ENCODE measurements around the gene CD55. TPM values are rescaled to one million over a fixed set of nuclear protein-coding genes. Genes with fewer than 3 reads are reported as not detected.

CD55 gene
- polyA plus RNA-seq, 1 donor from 2014 or later = 1.4 TPM

DNA sequence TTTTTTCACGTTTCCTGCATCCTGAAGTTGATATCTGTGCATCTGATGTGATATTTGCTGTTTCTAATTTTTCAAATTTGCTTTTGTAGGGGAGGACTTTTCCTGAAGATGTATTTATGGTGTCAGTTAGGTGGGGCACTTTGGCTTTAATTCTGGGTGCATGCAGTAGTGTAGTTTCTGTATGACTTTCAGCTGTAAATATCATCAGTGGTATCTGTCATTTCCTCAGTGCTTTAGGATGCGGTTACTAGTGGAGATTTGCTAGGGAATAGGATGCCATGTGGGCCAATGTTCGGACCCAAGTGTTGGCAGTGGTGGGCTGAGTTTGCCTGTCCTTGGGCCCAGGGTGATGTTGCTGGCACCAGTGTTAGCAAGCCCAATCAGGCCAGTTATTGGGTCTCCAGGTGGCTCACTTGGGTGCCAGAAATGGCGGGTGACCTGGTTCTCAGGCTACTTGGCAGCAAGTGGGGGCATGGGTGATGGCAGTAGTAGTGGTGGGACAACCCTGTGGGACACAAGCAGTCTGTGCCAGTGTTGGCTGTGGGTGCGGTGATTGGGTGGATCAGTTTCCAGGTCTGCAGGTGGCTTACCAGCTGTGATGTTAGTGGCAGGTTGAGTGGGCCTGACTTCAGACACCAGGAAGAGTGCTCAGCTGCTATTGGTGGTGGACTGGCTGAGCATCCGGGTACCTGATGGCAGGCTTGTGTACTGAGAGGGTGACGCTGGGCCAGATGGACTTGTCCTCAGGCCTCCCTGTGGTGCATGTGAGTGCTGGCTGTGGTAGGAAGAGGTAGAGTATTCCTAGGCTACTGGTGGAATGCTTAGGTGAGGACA lies 24.4 kb downstream of the CD55 start:
- Histone ChIP-seq H2AFZ (ENCODE audit: low read depth, low read length) (no peak overlapping the region), H3K27ac (ENCODE audit: low read length) (no peak overlapping the region), H3K9me2 (ENCODE audit: insufficient read depth, low read length) (no peaks in the 10 kb centered on the region), H3F3A (ENCODE audit: insufficient read depth, low read length, poor library complexity, severe bottlenecking) (no peaks in the 10 kb centered on the region), H3K79me2 (replicated peaks; ENCODE audit: insufficient read depth, low read length) (no peaks in the 10 kb centered on the region), H3K27me3 (ENCODE audit: insufficient read depth, low read depth, low read length) (no peaks in the 10 kb centered on the region), H3K9ac (ENCODE audit: low read length) (no peak overlapping the region), H3K36me3 (ENCODE audit: insufficient read depth, low read length) (no peaks in the 10 kb centered on the region), H3K4me2 (ENCODE audit: low read length) (no peak overlapping the region), H3K9me3 (ENCODE audit: low read length) (no peaks in the 10 kb centered on the region), H4K20me1 (ENCODE audit: insufficient read depth) (no peaks in the 10 kb centered on the region), H3K4me3 (ENCODE audit: low read length) (no peak overlapping the region)
- TF ChIP-seq MXI1 (conservative IDR thresholded peaks at IDR 0.05; ENCODE audit: poor library complexity, severe bottlenecking) (no peak), EP300 (conservative IDR thresholded peaks at IDR 0.05; ENCODE audit: poor library complexity, severe bottlenecking) (no peak), EZH2 (IDR thresholded peaks at IDR 0.05; ENCODE audit: borderline replicate concordance, insufficient read depth, low read length, poor library complexity, severe bottlenecking) (no peak), CTCF (IDR thresholded peaks at IDR 0.05; ENCODE audit: poor library complexity, severe bottlenecking) (no peak), TAF1 (IDR thresholded peaks at IDR 0.05; ENCODE audit: low read depth) (no peak), RAD21 (conservative IDR thresholded peaks at IDR 0.05) (no peak), SMC3 (conservative IDR thresholded peaks at IDR 0.05; ENCODE audit: poor library complexity) (no peak), POLR2AphosphoS5 (IDR thresholded peaks at IDR 0.05) (no peak)
- TF ChIP-seq, protein P1, sequence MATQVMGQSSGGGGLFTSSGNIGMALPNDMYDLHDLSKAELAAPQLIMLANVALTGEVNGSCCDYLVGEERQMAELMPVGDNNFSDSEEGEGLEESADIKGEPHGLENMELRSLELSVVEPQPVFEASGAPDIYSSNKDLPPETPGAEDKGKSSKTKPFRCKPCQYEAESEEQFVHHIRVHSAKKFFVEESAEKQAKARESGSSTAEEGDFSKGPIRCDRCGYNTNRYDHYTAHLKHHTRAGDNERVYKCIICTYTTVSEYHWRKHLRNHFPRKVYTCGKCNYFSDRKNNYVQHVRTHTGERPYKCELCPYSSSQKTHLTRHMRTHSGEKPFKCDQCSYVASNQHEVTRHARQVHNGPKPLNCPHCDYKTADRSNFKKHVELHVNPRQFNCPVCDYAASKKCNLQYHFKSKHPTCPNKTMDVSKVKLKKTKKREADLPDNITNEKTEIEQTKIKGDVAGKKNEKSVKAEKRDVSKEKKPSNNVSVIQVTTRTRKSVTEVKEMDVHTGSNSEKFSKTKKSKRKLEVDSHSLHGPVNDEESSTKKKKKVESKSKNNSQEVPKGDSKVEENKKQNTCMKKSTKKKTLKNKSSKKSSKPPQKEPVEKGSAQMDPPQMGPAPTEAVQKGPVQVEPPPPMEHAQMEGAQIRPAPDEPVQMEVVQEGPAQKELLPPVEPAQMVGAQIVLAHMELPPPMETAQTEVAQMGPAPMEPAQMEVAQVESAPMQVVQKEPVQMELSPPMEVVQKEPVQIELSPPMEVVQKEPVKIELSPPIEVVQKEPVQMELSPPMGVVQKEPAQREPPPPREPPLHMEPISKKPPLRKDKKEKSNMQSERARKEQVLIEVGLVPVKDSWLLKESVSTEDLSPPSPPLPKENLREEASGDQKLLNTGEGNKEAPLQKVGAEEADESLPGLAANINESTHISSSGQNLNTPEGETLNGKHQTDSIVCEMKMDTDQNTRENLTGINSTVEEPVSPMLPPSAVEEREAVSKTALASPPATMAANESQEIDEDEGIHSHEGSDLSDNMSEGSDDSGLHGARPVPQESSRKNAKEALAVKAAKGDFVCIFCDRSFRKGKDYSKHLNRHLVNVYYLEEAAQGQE (IDR thresholded peaks at IDR 0.05; ENCODE audit: borderline replicate concordance) = no peak

- no peaks in the 10 kb centered on the region for H3K9me3 ChIP-seq (ENCODE audit: low read length)
- H3K27ac ChIP-seq (ENCODE audit: low read length) = no peak overlapping the region
- H3K9me2 ChIP-seq (ENCODE audit: insufficient read depth, low read length) = no peaks in the 10 kb centered on the region
- no peaks in the 10 kb centered on the region for H3K27me3 ChIP-seq (ENCODE audit: insufficient read depth, low read depth, low read length)
- TF ChIP-seq EP300 (conservative IDR thresholded peaks at IDR 0.05; ENCODE audit: poor library complexity, severe bottlenecking) (no peak), RAD21 (conservative IDR thresholded peaks at IDR 0.05) (no peak), POLR2AphosphoS5 (IDR thresholded peaks at IDR 0.05) (no peak), CTCF (IDR thresholded peaks at IDR 0.05; ENCODE audit: poor library complexity, severe bottlenecking) (no peak), MXI1 (conservative IDR thresholded peaks at IDR 0.05; ENCODE audit: poor library complexity, severe bottlenecking) (no peak), TAF1 (IDR thresholded peaks at IDR 0.05; ENCODE audit: low read depth) (no peak), EZH2 (IDR thresholded peaks at IDR 0.05; ENCODE audit: borderline replicate concordance, insufficient read depth, low read length, poor library complexity, severe bottlenecking) (no peak), SMC3 (conservative IDR thresholded peaks at IDR 0.05; ENCODE audit: poor library complexity) (no peak)
- TF ChIP-seq, protein P1 (IDR thresholded peaks at IDR 0.05; ENCODE audit: borderline replicate concordance) = no peak
- H3K36me3 ChIP-seq (ENCODE audit: insufficient read depth, low read length) = no peaks in the 10 kb centered on the region
- no peak overlapping the region for H3K4me2 ChIP-seq (ENCODE audit: low read length)
- no peak overlapping the region for H3K9ac ChIP-seq (ENCODE audit: low read length)
- H3K79me2 ChIP-seq (replicated peaks; ENCODE audit: insufficient read depth, low read length) = no peaks in the 10 kb centered on the region
- no peaks in the 10 kb centered on the region for H3F3A ChIP-seq (ENCODE audit: insufficient read depth, low read length, poor library complexity, severe bottlenecking)
- no peak overlapping the region for H3K4me3 ChIP-seq (ENCODE audit: low read length)
- no peaks in the 10 kb centered on the region for H4K20me1 ChIP-seq (ENCODE audit: insufficient read depth)
- H2AFZ ChIP-seq (ENCODE audit: low read depth, low read length) = no peak overlapping the region
These were observed 25.0 kb downstream of the CD55 start for GRCh38 chr1:207346513-207346912.

Data from neural cell (in vitro differentiated cells).